COLO829 (cell line): ENCODE measurements around the gene F2R.

Source experiments
- DNase-seq: peaks from one replicate; pipeline ENCODE4 v3.0.0; 2012; ENCODE audit warnings: low spot score

The F2R gene

GRCh38 chr5:76690704-76691466, 25.0 kb upstream of the F2R start:
- no peak for DNase-seq

GRCh38 chr5:76691467-76692273, 24.3 kb upstream of the F2R start:
- peak; percentile 41 for DNase-seq

- no peak for DNase-seq
These were observed 23.7 kb upstream of the F2R start for GRCh38 chr5:76692274-76692540.

GRCh38 chr5:76692651-76693050, 23.3 kb upstream of the F2R start:
- no peak for DNase-seq

- DNase-seq, result no peak
These were observed 22.8 kb upstream of the F2R start for GRCh38 chr5:76693141-76693540.

GRCh38 chr5:76694317-76694716, 21.6 kb upstream of the F2R start:
- DNase-seq, result no peak

- no peak for DNase-seq
These were observed 20.6 kb upstream of the F2R start for GRCh38 chr5:76695346-76695745.

GRCh38 chr5:76696251-76696650, 19.7 kb upstream of the F2R start:
- DNase-seq, result no peak

GRCh38 chr5:76697670-76698069, 18.3 kb upstream of the F2R start:
- no peak for DNase-seq

- no peak for DNase-seq
These were observed 15.4 kb upstream of the F2R start for GRCh38 chr5:76700571-76700970.

- DNase-seq, result no peak
These were observed 14.6 kb upstream of the F2R start for GRCh38 chr5:76701298-76701697.

GRCh38 chr5:76703707-76704106, 12.2 kb upstream of the F2R start:
- no peak for DNase-seq

GRCh38 chr5:76704131-76704663, 11.7 kb upstream of the F2R start:
- DNase-seq, result no peak

- no peak for DNase-seq
These were observed 10.4 kb upstream of the F2R start for GRCh38 chr5:76705574-76705973.

GRCh38 chr5:76709762-76710161, 6.2 kb upstream of the F2R start:
- no peak for DNase-seq

GRCh38 chr5:76710991-76711390, 4.9 kb upstream of the F2R start:
- no peak for DNase-seq

GRCh38 chr5:76714751-76715485, 1.0 kb upstream of the F2R start:
- no peak for DNase-seq

GRCh38 chr5:76715486-76715735, 515 bp upstream of the F2R start:
- DNase-seq, result no peak

GRCh38 chr5:76716456-76717157, 681 bp downstream of the F2R start:
- no peak for DNase-seq

- no peak for DNase-seq
These were observed 1.5 kb downstream of the F2R start for GRCh38 chr5:76717222-76718083.

- DNase-seq, result no peak
These were observed 2.5 kb downstream of the F2R start for GRCh38 chr5:76718381-76718832.
